ENCODE results near the gene LRP1B.

DNA sequence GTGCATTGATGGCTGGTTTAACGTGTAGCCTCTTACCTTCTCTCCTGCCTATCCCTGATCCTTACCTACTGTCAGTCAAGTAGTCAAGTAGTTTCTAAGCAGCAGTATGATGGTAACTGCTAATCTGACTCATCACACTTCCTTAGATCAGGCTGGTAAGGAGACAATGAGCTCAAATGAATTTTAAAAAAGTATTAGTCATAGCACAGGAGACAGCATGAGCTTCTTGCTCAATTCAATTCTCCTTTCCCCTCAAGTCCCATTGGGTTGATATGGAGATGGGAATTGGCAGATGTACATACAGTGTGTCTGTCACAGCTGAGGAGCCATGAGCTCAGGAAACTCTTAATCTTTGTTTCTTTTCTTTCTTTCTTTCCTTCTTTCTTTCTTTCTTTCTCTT is 799.7 kb downstream of the LRP1B start:
- TF ChIP-seq GATA2 (IDR thresholded peaks at IDR 0.05; ENCODE audit: low read depth, low read length) (no peak), GATA3 (IDR thresholded peaks at IDR 0.05; ENCODE audit: low read depth, low read length) (no peak)
